ENCODE measurements around the gene SLC6A7.

- TF ChIP-seq CTCF (conservative IDR thresholded peaks at IDR 0.05; ENCODE audit: low read depth, low read length) (no peak), EZH2 (IDR thresholded peaks at IDR 0.05; ENCODE audit: borderline replicate concordance, low read depth, low read length, poor library complexity, severe bottlenecking) (no peak)
Observed at GRCh38 chr5:150239099-150239793, 49.4 kb downstream of the SLC6A7 start.
